SU-DHL-6 (cell line): ENCODE measurements around the gene SMKR1.

Source experiments
- EZH2phosphoT487 ChIP-seq: fragments of 200-600 bp; sonication (generic), shearing (Covaris generic); conservative IDR thresholded peaks from 2 replicates; pipeline ENCODE4 v1.6.1; 2018; ENCODE audit warnings: mild to moderate bottlenecking, antibody characterized with exemption, low read length, moderate library complexity, mixed read lengths
- TF ChIP-seq, protein P1 (sequence below): fragments of 200-600 bp; sonication (generic); IDR thresholded peaks from one replicate; pipeline ENCODE4 v1.5.1; 2017; ENCODE audit warnings: antibody characterized with exemption, mild to moderate bottlenecking, low read length, moderate library complexity; ENCODE audit not compliant: insufficient read depth, poor library complexity, severe bottlenecking

DNA sequence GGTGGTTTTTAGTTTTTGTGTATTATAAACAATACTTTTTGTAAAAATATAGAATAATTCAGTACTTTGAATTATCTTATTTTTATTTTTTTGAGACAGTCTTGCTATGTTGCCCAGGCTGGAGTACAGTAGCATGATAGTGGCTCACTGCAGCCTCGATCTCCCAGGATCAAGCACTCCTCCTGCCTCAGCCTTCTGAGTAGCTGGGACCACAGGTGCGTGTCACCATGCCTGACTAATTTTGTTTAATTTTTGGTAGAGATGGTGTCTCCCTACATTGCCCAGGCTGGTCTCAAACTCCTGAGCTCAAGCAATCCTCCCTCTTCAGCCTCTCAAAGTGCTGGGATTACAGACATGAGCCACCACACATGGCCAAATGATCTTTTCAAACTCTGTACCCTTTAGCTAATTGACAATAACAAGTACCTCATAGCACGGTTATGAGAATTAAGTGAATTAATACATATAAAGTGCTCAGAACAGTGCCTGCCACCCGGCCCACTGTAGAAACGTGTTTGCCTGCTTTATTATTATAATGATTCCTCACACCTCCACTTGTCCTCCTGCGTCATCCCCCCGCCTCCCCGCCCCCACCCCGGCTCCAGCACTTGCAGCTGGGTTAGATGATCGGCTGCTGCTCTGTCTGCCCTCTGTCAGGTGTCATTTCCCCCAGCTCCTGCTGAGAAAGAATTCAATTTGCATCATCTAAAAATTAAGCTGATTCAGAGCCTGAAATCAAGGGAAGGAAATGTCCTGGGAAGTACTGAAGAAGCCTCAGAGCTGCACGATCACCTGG, 55.6 kb downstream of the SMKR1 start:
- TF ChIP-seq, protein P1, sequence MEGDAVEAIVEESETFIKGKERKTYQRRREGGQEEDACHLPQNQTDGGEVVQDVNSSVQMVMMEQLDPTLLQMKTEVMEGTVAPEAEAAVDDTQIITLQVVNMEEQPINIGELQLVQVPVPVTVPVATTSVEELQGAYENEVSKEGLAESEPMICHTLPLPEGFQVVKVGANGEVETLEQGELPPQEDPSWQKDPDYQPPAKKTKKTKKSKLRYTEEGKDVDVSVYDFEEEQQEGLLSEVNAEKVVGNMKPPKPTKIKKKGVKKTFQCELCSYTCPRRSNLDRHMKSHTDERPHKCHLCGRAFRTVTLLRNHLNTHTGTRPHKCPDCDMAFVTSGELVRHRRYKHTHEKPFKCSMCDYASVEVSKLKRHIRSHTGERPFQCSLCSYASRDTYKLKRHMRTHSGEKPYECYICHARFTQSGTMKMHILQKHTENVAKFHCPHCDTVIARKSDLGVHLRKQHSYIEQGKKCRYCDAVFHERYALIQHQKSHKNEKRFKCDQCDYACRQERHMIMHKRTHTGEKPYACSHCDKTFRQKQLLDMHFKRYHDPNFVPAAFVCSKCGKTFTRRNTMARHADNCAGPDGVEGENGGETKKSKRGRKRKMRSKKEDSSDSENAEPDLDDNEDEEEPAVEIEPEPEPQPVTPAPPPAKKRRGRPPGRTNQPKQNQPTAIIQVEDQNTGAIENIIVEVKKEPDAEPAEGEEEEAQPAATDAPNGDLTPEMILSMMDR = no peak
- TF ChIP-seq EZH2phosphoT487 = no peak
